ENCODE measurements around the gene OR51B4. TPM values are rescaled to one million over a fixed set of nuclear protein-coding genes. Genes with fewer than 3 reads are reported as not detected.

Gene OR51B4
- total and polyA plus RNA-seq, 2 experiments from 2014 or later: not detected

DNA sequence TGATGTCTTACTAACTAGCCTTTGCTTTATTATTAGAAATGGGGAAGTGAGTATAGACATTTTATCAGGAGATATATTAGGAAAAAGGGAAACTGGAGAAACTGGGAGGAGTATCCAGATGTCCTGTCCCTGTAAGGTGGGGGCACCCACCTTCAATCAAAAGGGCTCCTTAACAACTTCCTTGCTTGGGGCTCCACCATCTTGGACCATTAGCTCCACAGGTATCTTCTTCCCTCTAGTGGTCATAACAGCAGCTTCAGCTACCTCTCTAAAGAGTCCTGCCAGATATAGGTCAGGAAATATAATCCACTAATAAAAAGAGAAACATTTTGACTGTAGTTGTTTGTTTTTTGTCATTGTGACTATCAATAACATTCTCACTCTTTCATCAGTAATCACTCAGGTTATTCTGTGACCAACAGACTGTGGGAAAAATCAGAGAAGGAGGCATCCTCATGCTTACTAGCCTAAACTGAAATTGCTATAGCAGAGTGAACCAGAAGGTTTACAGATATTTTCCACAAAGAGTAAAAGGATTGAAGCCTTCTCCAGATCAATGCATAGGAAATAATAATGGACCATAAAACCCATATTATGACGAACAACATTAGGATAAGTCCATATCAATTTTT is 10.4 kb downstream of the OR51B4 start:
- no peaks in the 10 kb centered on the region for H3K27me3 ChIP-seq (ENCODE audit: insufficient read depth)
- no peaks in the 10 kb centered on the region for H3K9me2 ChIP-seq (ENCODE audit: insufficient read depth)
- Mint-ChIP-seq H3K4me1 (no peaks in the 10 kb centered on the region), H3K9me3 (no peaks in the 10 kb centered on the region), H3K4me3 (no peak overlapping the region), H3K36me3 (ENCODE audit: low read depth) (no peaks in the 10 kb centered on the region; the same call in 2 of the 3 replicates), H3K27me3 (ENCODE audit: insufficient read depth, low read depth, poor library complexity) (no peaks in the 10 kb centered on the region), H3K27ac (no peak overlapping the region)
- no peak overlapping the region for H3K4me3 ChIP-seq
- no peaks in the 10 kb centered on the region for H3F3A ChIP-seq (replicated peaks; ENCODE audit: low read depth)
- DNase-seq (ENCODE audit: low spot score): peak; percentile 71
- no peaks in the 10 kb centered on the region for H4K20me1 ChIP-seq (replicated peaks; ENCODE audit: insufficient read depth)
- H3K4me1 ChIP-seq (ENCODE audit: insufficient read depth): no peaks in the 10 kb centered on the region
- no peak overlapping the region for H3K4me2 ChIP-seq
- H3K36me3 ChIP-seq (ENCODE audit: insufficient read depth): no peaks in the 10 kb centered on the region
- ATAC-seq: peak; percentile 93
- no peak overlapping the region for H3K27ac ChIP-seq (ENCODE audit: low read depth)
- TF ChIP-seq, protein P1, sequence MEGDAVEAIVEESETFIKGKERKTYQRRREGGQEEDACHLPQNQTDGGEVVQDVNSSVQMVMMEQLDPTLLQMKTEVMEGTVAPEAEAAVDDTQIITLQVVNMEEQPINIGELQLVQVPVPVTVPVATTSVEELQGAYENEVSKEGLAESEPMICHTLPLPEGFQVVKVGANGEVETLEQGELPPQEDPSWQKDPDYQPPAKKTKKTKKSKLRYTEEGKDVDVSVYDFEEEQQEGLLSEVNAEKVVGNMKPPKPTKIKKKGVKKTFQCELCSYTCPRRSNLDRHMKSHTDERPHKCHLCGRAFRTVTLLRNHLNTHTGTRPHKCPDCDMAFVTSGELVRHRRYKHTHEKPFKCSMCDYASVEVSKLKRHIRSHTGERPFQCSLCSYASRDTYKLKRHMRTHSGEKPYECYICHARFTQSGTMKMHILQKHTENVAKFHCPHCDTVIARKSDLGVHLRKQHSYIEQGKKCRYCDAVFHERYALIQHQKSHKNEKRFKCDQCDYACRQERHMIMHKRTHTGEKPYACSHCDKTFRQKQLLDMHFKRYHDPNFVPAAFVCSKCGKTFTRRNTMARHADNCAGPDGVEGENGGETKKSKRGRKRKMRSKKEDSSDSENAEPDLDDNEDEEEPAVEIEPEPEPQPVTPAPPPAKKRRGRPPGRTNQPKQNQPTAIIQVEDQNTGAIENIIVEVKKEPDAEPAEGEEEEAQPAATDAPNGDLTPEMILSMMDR (conservative IDR thresholded peaks at IDR 0.05; ENCODE audit: low read depth in 2 of 2): peak; percentile 82 to 85
- TF ChIP-seq, protein P2, sequence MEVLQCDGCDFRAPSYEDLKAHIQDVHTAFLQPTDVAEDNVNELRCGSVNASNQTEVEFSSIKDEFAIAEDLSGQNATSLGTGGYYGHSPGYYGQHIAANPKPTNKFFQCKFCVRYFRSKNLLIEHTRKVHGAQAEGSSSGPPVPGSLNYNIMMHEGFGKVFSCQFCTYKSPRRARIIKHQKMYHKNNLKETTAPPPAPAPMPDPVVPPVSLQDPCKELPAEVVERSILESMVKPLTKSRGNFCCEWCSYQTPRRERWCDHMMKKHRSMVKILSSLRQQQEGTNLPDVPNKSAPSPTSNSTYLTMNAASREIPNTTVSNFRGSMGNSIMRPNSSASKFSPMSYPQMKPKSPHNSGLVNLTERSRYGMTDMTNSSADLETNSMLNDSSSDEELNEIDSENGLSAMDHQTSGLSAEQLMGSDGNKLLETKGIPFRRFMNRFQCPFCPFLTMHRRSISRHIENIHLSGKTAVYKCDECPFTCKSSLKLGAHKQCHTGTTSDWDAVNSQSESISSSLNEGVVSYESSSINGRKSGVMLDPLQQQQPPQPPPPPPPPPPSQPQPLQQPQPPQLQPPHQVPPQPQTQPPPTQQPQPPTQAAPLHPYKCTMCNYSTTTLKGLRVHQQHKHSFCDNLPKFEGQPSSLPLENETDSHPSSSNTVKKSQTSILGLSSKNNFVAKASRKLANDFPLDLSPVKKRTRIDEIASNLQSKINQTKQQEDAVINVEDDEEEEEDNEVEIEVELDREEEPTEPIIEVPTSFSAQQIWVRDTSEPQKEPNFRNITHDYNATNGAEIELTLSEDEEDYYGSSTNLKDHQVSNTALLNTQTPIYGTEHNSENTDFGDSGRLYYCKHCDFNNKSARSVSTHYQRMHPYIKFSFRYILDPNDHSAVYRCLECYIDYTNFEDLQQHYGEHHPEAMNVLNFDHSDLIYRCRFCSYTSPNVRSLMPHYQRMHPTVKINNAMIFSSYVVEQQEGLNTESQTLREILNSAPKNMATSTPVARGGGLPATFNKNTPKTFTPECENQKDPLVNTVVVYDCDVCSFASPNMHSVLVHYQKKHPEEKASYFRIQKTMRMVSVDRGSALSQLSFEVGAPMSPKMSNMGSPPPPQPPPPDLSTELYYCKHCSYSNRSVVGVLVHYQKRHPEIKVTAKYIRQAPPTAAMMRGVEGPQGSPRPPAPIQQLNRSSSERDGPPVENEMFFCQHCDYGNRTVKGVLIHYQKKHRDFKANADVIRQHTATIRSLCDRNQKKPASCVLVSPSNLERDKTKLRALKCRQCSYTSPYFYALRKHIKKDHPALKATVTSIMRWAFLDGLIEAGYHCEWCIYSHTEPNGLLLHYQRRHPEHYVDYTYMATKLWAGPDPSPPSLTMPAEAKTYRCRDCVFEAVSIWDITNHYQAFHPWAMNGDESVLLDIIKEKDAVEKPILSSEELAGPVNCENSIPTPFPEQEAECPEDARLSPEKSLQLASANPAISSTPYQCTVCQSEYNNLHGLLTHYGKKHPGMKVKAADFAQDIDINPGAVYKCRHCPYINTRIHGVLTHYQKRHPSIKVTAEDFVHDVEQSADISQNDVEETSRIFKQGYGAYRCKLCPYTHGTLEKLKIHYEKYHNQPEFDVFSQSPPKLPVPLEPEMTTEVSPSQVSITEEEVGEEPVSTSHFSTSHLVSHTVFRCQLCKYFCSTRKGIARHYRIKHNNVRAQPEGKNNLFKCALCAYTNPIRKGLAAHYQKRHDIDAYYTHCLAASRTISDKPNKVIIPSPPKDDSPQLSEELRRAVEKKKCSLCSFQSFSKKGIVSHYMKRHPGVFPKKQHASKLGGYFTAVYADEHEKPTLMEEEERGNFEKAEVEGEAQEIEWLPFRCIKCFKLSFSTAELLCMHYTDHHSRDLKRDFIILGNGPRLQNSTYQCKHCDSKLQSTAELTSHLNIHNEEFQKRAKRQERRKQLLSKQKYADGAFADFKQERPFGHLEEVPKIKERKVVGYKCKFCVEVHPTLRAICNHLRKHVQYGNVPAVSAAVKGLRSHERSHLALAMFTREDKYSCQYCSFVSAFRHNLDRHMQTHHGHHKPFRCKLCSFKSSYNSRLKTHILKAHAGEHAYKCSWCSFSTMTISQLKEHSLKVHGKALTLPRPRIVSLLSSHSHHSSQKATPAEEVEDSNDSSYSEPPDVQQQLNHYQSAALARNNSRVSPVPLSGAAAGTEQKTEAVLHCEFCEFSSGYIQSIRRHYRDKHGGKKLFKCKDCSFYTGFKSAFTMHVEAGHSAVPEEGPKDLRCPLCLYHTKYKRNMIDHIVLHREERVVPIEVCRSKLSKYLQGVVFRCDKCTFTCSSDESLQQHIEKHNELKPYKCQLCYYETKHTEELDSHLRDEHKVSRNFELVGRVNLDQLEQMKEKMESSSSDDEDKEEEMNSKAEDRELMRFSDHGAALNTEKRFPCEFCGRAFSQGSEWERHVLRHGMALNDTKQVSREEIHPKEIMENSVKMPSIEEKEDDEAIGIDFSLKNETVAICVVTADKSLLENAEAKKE (CRISPR knock-in tag; IDR thresholded peaks at IDR 0.05): peak; percentile 24; the same call in 1 of the 2 replicates
- TF ChIP-seq, protein P3, sequence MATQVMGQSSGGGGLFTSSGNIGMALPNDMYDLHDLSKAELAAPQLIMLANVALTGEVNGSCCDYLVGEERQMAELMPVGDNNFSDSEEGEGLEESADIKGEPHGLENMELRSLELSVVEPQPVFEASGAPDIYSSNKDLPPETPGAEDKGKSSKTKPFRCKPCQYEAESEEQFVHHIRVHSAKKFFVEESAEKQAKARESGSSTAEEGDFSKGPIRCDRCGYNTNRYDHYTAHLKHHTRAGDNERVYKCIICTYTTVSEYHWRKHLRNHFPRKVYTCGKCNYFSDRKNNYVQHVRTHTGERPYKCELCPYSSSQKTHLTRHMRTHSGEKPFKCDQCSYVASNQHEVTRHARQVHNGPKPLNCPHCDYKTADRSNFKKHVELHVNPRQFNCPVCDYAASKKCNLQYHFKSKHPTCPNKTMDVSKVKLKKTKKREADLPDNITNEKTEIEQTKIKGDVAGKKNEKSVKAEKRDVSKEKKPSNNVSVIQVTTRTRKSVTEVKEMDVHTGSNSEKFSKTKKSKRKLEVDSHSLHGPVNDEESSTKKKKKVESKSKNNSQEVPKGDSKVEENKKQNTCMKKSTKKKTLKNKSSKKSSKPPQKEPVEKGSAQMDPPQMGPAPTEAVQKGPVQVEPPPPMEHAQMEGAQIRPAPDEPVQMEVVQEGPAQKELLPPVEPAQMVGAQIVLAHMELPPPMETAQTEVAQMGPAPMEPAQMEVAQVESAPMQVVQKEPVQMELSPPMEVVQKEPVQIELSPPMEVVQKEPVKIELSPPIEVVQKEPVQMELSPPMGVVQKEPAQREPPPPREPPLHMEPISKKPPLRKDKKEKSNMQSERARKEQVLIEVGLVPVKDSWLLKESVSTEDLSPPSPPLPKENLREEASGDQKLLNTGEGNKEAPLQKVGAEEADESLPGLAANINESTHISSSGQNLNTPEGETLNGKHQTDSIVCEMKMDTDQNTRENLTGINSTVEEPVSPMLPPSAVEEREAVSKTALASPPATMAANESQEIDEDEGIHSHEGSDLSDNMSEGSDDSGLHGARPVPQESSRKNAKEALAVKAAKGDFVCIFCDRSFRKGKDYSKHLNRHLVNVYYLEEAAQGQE (IDR thresholded peaks at IDR 0.05; ENCODE audit: unreplicated experiment): no peak
- no peak for TF ChIP-seq EZH2 (IDR thresholded peaks at IDR 0.05; ENCODE audit: low read depth, unreplicated experiment)
- TF ChIP-seq EZH2phosphoT487 (IDR thresholded peaks at IDR 0.05; ENCODE audit: unreplicated experiment): no peak
- no peak for TF ChIP-seq POLR2AphosphoS5 (IDR thresholded peaks at IDR 0.05; ENCODE audit: low read depth)
- TF ChIP-seq JUNB (IDR thresholded peaks at IDR 0.05; ENCODE audit: unreplicated experiment): no peak
- H2AFZ ChIP-seq: no peak overlapping the region
- no peaks in the 10 kb centered on the region for H3K79me2 ChIP-seq (replicated peaks; ENCODE audit: insufficient read depth)
